Measurements from ENCODE around the gene DOCK3. TPM values are rescaled to one million over a fixed set of nuclear protein-coding genes. Genes with fewer than 3 reads are reported as not detected.

The DOCK3 gene
- total RNA-seq, 1 experiment from 2014 or later = 5.6 TPM

GRCh38 chr3:50983887-50984286 lies 309.2 kb downstream of the DOCK3 start (continued):
- TF ChIP-seq TEAD4 (CRISPR knock-in tag; IDR thresholded peaks at IDR 0.05) = no peak

DNA sequence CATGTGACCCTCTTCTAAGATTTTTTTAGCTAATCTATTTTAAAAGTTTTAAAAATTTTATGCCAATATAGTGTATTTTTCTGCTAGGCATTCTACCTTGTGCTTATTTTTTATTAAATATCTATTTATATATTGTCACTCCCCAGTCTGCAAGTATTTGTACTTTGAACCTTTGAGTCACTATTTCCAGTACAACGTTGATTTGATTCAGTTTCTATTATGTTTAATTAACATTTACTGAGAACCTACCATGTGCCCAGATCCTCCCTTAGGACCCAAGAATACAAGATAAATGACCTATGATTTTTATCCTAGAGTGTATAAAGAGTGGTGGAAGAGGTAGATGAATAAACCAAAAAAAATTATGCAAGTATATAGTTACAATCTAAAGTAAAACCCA lies 311.2 kb downstream of the DOCK3 start:
- H3K9me3 Mint-ChIP-seq = peaks cover 22% of the 10 kb centered on the region
- no peak overlapping the region for H3K27ac Mint-ChIP-seq
- ATAC-seq (no peak), DNase-seq (ENCODE audit: low spot score) (no peak)
- POLR2A ChIA-PET = no interaction called here
- peaks cover 16% of the 10 kb centered on the region for H3K36me3 Mint-ChIP-seq
- no peaks in the 10 kb centered on the region for H3K27me3 Mint-ChIP-seq (ENCODE audit: low read depth)
- CTCF ChIA-PET = no interaction called here
- H3K4me1 Mint-ChIP-seq = 0 out of 2 replicates have a peak, but pooled peaks cover 2% of the 10 kb centered on the region
- TF ChIP-seq RELA (CRISPR knock-in tag; IDR thresholded peaks at IDR 0.05; ENCODE audit: borderline replicate concordance) (no peak), ATF6 (CRISPR knock-in tag; IDR thresholded peaks at IDR 0.05) (no peak), TCF7 (CRISPR knock-in tag; IDR thresholded peaks at IDR 0.05; ENCODE audit: low read depth) (no peak), ESRRA (CRISPR knock-in tag; IDR thresholded peaks at IDR 0.05; ENCODE audit: borderline replicate concordance) (no peak), CREM (CRISPR knock-in tag; IDR thresholded peaks at IDR 0.05) (no peak), HMGA2 (CRISPR knock-in tag; IDR thresholded peaks at IDR 0.05) (no peak), CBFB (CRISPR knock-in tag; IDR thresholded peaks at IDR 0.05; ENCODE audit: low read depth) (no peak), IRF1 (CRISPR knock-in tag; IDR thresholded peaks at IDR 0.05) (no peak), MYBL2 (CRISPR knock-in tag; IDR thresholded peaks at IDR 0.05) (no peak), MAX (CRISPR knock-in tag; IDR thresholded peaks at IDR 0.05) (no peak), SMAD3 (CRISPR knock-in tag; IDR thresholded peaks at IDR 0.05; ENCODE audit: borderline replicate concordance) (no peak), OVOL2 (CRISPR knock-in tag; IDR thresholded peaks at IDR 0.05; ENCODE audit: borderline replicate concordance) (no peak), SMAD4 (CRISPR knock-in tag; IDR thresholded peaks at IDR 0.05) (no peak), IRF2 (CRISPR knock-in tag; IDR thresholded peaks at IDR 0.05; ENCODE audit: borderline replicate concordance, low read depth) (no peak), ATF3 (CRISPR knock-in tag; conservative IDR thresholded peaks at IDR 0.05) (no peak), ZBTB21 (CRISPR knock-in tag; IDR thresholded peaks at IDR 0.05; ENCODE audit: borderline replicate concordance) (no peak), AR (CRISPR knock-in tag; IDR thresholded peaks at IDR 0.05) (no peak), ZNF396 (CRISPR knock-in tag; IDR thresholded peaks at IDR 0.05; ENCODE audit: borderline replicate concordance) (no peak), CREB1 (CRISPR knock-in tag; IDR thresholded peaks at IDR 0.05) (no peak)
- TF ChIP-seq, protein P1, sequence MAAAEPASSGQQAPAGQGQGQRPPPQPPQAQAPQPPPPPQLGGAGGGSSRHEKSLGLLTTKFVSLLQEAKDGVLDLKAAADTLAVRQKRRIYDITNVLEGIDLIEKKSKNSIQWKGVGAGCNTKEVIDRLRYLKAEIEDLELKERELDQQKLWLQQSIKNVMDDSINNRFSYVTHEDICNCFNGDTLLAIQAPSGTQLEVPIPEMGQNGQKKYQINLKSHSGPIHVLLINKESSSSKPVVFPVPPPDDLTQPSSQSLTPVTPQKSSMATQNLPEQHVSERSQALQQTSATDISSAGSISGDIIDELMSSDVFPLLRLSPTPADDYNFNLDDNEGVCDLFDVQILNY (CRISPR knock-in tag; IDR thresholded peaks at IDR 0.05) = no peak
- no peak overlapping the region for H3K4me3 Mint-ChIP-seq

Data from WTC11 (cell line).